Astrocyte (in vitro differentiated cells and primary cell): Measurements from ENCODE around the gene MAEA. TPM values are rescaled to one million over a fixed set of nuclear protein-coding genes. Genes with fewer than 3 reads are reported as not detected.
A peak's percentile ranks its signal among the peaks of the same experiment; 100 is the strongest.

Experiments
- DNase-seq: peaks from one replicate; pipeline ENCODE4 v3.0.0-alpha.2; 2010; ENCODE audit warnings: low read depth
- FAIRE-seq: peaks from 2 replicates; lab custom pipeline; 2011; peaks lifted over from hg19 to GRCh38; lab: Jason Lieb, UNC
- H2AFZ ChIP-seq: 2 replicates; pipeline ENCODE4 v1.6.0; 2012; ENCODE audit warnings: low read depth, low read length, inconsistent platforms
- H3K27ac ChIP-seq: 2 replicates; pipeline ENCODE4 v1.5.1; 2011; ENCODE audit warnings: low read depth, low read length, inconsistent platforms
- H3K27me3 ChIP-seq: 2 replicates; pipeline ENCODE4 v1.6.0; 2011; ENCODE audit warnings: low read length, inconsistent platforms; ENCODE audit not compliant: insufficient read depth
- H3K36me3 ChIP-seq: 2 replicates; pipeline ENCODE4 v1.5.1; 2011; ENCODE audit warnings: low read length, inconsistent platforms; ENCODE audit not compliant: insufficient read depth
- H3K4me1 ChIP-seq: 2 replicates; pipeline ENCODE4 v1.5.1; 2011; ENCODE audit warnings: low read length, inconsistent platforms; ENCODE audit not compliant: insufficient read depth
- H3K4me2 ChIP-seq: 2 replicates; pipeline ENCODE4 v1.6.0; 2012; ENCODE audit warnings: low read length, inconsistent platforms
- H3K4me3 ChIP-seq: 2 replicates; pipeline ENCODE4 v1.5.1; 2011; ENCODE audit warnings: low read depth, mild to moderate bottlenecking, low read length, inconsistent platforms; ENCODE audit not compliant: insufficient read depth
- H3K79me2 ChIP-seq: 2 replicates; pipeline ENCODE4 v1.6.0; 2012; ENCODE audit warnings: mild to moderate bottlenecking, low read length, inconsistent platforms; ENCODE audit not compliant: insufficient read depth
- H3K9ac ChIP-seq: 2 replicates; pipeline ENCODE4 v1.6.0; 2012; ENCODE audit warnings: mild to moderate bottlenecking, low read length, inconsistent platforms
- H3K9me3 ChIP-seq: 2 replicates; pipeline ENCODE4 v1.5.1; 2012; ENCODE audit warnings: low read depth, mild to moderate bottlenecking, low read length, inconsistent platforms; ENCODE audit not compliant: insufficient read depth
- H4K20me1 ChIP-seq: 2 replicates; pipeline ENCODE4 v1.6.0; 2012; ENCODE audit warnings: low read length, inconsistent platforms; ENCODE audit not compliant: insufficient read depth
- H3K27ac Mint-ChIP-seq: one replicate; pipeline ENCODE4 v1.8.0; 2021; ENCODE audit warnings: mild to moderate bottlenecking, mixed read lengths; ENCODE audit not compliant: unreplicated experiment
- H3K27me3 Mint-ChIP-seq: one replicate; pipeline ENCODE4 v1.8.0; 2021; ENCODE audit warnings: low read depth, mixed read lengths; ENCODE audit not compliant: unreplicated experiment
- H3K36me3 Mint-ChIP-seq: one replicate; pipeline ENCODE4 v1.8.0; 2021; ENCODE audit warnings: low read depth, mixed read lengths; ENCODE audit not compliant: unreplicated experiment
- H3K4me1 Mint-ChIP-seq: one replicate; pipeline ENCODE4 v1.8.0; 2021; ENCODE audit warnings: low read depth, mixed read lengths; ENCODE audit not compliant: unreplicated experiment
- H3K4me3 Mint-ChIP-seq: one replicate; pipeline ENCODE4 v1.8.0; 2021; ENCODE audit warnings: mild to moderate bottlenecking, moderate library complexity, mixed read lengths; ENCODE audit not compliant: unreplicated experiment
- H3K9me3 Mint-ChIP-seq: one replicate; pipeline ENCODE4 v1.8.0; 2021; ENCODE audit warnings: mild to moderate bottlenecking, mixed read lengths; ENCODE audit not compliant: unreplicated experiment
- CTCF ChIP-seq: IDR thresholded peaks from 2 replicates; pipeline ENCODE4 v1.5.1; 2011; ENCODE audit warnings: low read depth, mild to moderate bottlenecking, inconsistent platforms, low read length, moderate library complexity; ENCODE audit not compliant: insufficient read depth
- EZH2 ChIP-seq: IDR thresholded peaks from 2 replicates; pipeline ENCODE4 v1.6.1; 2012; ENCODE audit warnings: mild to moderate bottlenecking, low read length, inconsistent platforms; ENCODE audit not compliant: insufficient read depth
- total RNA-seq: library from RNA; stranded (reverse); gene quantifications from 2 replicates; pipeline ENCODE4 v1.2.1, GENCODE V29; 2021

The MAEA gene
- total RNA-seq, 1 donor from 2014 or later: 79.3 TPM

DNA sequence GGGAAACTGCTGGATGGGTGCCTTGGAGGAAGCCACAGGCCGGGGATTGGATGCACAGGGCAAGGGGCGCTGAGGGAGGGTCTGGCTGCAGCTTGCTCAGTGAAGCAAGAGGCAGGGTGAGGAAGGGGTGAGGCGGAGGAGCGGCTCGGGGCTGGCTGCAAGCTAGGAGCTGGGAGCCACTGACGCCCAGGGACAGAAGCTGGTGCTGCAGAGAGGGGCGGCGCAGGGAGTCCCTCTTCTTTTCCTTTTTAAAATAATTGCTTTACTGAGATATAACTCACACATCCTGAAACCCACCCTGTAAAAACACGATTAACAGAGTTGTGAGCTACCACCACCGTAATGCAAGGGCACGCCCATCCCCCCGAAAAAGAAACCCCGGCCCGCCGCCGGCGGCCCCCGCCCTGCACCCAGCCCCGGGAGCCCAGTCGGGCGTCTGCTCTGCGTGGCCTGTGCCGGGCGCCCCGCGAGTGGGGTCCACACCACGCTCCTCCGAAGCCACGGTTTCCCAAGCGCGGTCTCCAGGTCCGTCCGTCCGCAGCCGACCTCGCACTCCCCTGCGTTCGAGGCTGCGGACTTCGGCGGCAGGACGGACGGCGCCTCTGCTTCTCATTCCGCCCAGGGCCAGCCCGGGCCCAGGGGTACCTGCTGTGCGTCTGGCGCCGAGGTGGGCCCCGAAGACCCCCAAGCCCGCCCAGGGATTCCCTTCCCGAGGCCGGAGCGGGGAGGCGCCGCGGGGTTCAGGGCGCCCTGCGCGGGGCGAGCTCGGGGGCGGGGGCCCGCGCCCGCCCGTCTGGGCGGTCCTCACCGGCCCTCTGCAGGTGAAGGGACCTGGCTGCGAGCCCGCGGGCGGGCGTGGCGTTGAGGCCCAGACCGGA, 56.5 kb downstream of the MAEA start:
- H3K27me3 ChIP-seq: no peaks in the 10 kb centered on the region
- H3K4me1 ChIP-seq: peaks cover 8% of the 10 kb centered on the region
- peaks cover 9% of the 10 kb centered on the region for H4K20me1 ChIP-seq
- no peak for FAIRE-seq
- no peak for DNase-seq
- Mint-ChIP-seq H3K27ac (peak overlapping the region; percentile 63), H3K4me1 (peaks cover 35% of the 10 kb centered on the region), H3K27me3 (no peaks in the 10 kb centered on the region), H3K4me3 (peak overlapping the region; percentile 95), H3K9me3 (no peaks in the 10 kb centered on the region), H3K36me3 (peaks cover 14% of the 10 kb centered on the region)
- peak overlapping the region; percentile 81 for H2AFZ ChIP-seq
- H3K27ac ChIP-seq: peak overlapping the region; percentile 70
- peak overlapping the region; percentile 75 for H3K4me3 ChIP-seq
- peaks cover 3% of the 10 kb centered on the region for H3K36me3 ChIP-seq
- H3K9me3 ChIP-seq: no peaks in the 10 kb centered on the region
- peak overlapping the region; percentile 85 for H3K9ac ChIP-seq
- H3K4me2 ChIP-seq: peak overlapping the region; percentile 100
- TF ChIP-seq CTCF (no peak), EZH2 (no peak)
- peaks cover 40% of the 10 kb centered on the region for H3K79me2 ChIP-seq

GRCh38 chr4:1346781-1347409, 57.2 kb downstream of the MAEA start, which contains the start of gene UVSSA:
Gene UVSSA, plus strand, starts transcription at chr4:1347208. Its CDS starts 884 bp downstream, at chr4:1348092.
- peak within 1 kb of the TSS; percentile 89 for H3K9ac ChIP-seq
- Mint-ChIP-seq H3K27ac (peak within 1 kb of the TSS; percentile 92), H3K4me3 (peak within 1 kb of the TSS; percentile 95), H3K9me3 (no peaks in the 10 kb centered on the region), H3K36me3 (peaks cover 11% of the 10 kb centered on the region), H3K4me1 (peaks cover 33% of the 10 kb centered on the region), H3K27me3 (no peaks in the 10 kb centered on the region)
- peak within 1 kb of the TSS; percentile 94 for H3K27ac ChIP-seq
- no peaks in the 10 kb centered on the region for H3K9me3 ChIP-seq
- H2AFZ ChIP-seq: peak within 1 kb of the TSS; percentile 81
- peaks cover 8% of the 10 kb centered on the region for H3K4me1 ChIP-seq
- no peak for FAIRE-seq
- H4K20me1 ChIP-seq: peaks cover 5% of the 10 kb centered on the region
- H3K27me3 ChIP-seq: no peaks in the 10 kb centered on the region
- H3K79me2 ChIP-seq: peaks cover 37% of the 10 kb centered on the region
- DNase-seq: peak; percentile 97
- H3K36me3 ChIP-seq: no peaks in the 10 kb centered on the region
- peak within 1 kb of the TSS; percentile 100 for H3K4me2 ChIP-seq
- peak within 1 kb of the TSS; percentile 75 for H3K4me3 ChIP-seq
- TF ChIP-seq EZH2 (no peak), CTCF (no peak)
